Glomerular visceral epithelial cell (primary cell): ENCODE data around the gene ATP6V1B1.
A peak's percentile ranks its signal among the peaks of the same experiment; 100 is the strongest.

ENCODE experiments used
- DNase-seq: peaks from one replicate; pipeline ENCODE4 v3.0.0-alpha.2; 2016; ENCODE audit errors: extremely low spot score

Gene ATP6V1B1

DNA sequence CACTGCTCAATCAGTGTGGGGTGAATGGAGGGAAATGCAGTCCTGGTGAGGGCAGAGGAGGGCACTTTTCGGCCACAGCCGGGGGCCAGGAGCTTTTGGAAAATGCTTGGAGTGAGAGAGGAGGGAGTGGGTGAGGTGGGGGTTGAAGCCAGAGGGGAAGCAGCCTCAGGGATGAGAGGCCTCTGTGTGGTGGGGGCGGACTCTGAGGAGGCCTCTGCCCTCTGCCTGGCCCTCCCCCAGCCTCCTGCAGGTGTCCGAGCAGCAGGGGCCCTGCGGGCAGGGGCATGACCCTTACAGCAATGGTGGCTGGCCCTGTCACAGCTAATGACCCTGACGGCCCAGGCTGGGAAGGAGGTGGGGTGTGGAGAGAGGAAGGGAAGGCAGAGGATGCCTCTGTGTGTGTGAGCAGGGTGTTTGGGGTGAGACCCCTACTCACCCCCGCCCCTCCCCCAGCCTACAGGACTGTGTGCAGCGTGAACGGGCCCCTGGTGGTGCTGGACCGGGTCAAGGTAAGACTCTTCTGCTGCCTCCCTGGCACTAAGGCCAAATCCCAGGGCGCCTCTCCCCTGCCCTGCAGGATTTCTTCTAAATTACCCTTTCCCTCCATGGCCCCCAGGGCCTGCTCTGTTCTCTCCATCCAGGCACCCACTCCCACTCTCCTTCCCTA lies 7.6 kb downstream of the ATP6V1B1 start:
- no peak for DNase-seq

DNA sequence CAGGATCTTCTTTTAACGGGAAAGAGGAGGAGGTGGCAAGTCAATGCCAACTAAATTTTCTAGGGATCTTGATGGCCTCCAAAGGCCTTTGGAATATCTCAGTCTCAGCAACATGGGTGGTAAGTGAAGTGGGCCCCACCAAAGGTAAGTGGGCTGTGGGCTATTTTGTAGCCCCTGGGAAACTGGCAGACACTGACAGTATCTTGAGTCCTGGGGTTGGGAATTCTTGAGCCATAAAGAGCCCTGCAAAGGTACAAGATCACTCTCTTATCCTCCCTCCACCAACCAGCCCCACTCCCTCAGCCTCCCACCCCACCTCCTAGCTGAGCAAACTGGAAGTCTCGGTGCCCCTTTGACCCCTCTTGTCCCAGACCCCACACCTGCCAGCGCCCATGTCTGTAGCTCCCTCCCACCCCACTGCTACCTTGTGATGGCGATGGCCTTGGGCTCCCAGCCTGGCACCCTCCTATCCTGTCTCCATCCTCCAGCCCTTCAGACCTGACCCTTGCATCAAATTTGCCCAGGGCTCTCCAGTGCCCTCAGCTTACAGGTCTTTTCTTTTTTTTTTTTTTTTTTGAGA lies 8.5 kb downstream of the ATP6V1B1 start:
- no peak for DNase-seq

DNA sequence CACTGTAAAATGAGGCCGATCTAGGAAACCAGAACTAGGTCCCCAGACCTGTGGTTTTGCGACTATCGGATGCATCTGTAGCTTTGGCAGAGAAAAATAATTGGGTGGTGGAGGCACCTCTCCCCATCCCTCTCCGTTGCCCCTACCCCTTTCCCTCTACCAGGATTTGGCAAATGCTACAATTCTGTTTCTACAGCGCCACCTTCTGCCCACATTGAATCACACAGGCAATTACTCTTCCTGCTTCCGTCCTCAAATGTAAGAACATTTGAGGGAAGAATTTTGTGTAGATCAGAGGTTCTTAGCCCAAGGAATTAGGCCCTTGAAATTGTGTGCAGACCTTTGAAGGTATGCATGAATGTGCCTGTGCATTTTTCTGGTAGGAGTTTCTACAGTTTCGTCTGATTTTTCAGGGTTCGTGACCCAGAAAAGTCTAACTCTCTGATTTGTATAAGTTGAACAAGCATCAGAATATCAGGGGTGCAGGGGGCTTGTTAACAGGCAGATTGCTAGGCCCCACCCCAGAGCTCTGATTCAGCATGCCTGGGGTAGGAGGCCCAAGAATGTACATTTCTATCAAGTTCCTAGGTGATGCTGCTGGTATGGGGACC lies 11.2 kb downstream of the ATP6V1B1 start:
- DNase-seq = peak; percentile 39

DNA sequence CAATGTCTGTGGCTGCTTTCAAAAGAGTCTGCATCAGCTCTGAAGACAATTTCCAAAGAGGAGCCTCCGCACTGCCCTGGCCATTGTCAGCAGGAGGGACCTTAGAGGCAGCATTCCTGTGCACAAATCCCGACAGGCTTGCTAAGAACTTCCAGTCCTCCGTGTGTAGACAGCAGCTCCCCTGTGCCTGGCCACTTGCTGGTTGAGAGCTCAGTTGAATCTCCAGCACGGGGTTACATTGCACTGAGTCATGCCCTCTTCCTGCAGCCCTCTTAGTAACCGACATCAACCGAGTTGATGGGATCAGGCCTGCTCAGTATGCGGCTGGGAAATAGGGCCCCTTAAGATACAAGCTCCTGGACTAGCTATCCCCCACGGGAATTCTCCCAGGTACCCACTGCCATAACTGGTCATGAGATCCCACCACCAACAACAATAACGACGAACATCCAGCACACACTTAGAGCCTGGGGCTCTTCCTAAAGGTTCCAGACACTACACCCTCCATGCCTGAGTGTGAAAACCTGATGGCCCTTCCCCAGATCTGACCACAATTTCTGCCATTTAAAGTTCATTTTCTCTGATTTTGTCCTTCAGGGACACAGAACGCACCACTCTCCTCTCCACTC lies 12.0 kb downstream of the ATP6V1B1 start:
- peak; percentile 32 for DNase-seq

DNA sequence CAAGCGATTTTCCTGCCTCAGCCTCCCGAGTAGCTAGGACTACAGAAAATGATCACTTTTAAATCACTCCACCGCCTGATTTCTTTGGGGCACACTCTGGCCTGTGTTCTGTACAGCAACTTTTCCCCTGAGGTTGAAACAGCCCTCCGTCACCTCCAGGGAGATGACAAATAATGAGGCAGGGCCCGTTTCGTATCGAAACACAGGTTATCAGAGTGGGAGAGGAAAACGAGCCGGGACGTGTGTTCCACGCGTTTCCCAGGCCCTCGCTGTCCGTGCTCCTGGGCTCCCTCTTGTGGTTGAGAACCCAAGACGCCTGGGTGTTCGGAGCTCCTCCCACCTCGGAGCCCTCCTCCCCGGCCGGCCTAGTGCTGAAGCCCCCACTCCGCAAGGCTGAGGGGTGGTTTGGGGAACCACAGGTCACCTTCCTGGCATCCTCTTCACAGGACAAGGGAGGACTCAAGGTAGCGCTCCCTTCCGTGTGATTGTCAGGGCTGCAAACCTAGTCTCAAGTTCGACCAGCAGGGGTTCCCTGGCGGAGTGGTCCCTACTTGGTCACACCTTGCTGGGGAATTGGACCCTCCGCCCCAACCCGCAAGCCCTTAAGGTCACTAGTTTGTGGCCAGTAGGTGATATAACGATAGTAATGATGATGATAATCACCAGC lies 12.8 kb downstream of the ATP6V1B1 start:
- DNase-seq = peak; percentile 67

DNA sequence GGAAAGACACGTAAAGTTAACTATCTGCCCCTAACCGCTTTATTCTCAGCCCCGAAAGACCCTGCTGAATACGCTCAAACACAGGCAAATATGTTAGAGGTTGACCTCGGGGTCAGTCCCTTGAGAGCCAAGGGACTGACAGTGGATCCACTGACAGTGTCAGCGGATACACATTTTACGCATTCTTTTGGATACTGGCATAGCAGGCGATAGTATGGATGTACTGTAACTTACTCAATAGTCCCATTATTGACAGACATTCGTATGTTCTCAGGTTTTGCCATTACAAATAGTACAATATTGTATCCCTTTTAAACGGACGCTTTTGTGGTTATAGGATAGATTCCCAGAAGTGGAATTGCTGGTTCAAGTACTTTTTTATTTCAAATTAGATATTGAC lies 13.4 kb downstream of the ATP6V1B1 start:
- no peak for DNase-seq

DNA sequence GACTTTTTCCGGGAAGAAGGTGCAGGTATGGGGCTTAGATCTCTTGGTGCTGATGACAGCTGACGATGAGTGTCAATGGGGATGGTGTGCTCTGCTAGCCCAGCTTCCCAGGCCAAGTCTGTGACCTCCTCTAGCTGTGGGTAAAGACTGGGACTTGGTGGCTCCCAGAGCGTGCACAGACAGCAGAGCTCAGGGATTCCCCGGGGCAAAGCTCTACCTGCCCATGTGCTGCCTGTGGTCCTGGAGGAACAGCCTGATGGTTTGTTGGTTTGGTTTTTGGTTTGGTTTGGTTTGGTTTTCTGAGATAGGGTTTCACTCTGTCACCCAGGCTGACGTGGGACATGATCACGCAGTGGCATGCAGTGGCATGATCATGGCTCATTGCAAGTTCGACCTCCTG lies 19.2 kb downstream of the ATP6V1B1 start:
- DNase-seq = no peak

DNA sequence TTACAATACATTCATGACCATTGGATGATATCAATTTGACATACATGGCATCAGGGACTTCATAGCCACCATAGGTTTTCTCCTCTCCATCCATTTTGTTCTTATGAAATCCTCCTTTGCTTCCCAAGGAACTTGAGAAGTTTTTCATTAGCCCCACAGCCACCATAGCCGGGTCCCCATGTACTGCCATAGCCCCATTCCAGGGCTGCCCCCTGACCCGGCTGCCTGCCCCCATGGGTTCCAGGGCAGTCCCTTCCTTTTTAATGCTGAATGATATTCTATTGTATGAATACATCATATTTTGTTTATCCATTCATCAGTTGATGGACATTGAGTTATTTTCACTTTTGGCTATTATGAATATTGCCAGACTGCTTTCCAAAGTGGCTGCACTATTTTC lies 20.4 kb downstream of the ATP6V1B1 start:
- no peak for DNase-seq

DNA sequence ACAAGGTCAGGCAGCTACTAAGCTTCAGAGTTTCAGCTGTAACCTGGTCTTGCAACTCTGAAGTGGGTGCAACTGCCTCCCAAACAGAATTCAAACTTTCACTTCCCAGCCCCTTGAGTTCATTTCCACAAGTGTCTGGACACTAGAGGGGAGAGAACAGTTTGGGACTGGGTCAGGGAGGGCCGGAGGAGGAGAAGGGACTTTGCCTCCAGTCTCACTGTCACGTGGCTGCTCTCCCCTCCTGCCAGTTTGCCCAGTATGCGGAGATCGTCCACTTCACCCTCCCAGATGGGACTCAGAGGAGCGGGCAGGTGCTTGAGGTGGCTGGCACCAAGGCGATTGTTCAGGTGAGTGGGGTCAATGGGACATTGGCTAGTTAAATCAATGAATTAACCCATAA lies 22.1 kb downstream of the ATP6V1B1 start:
- no peak for DNase-seq

DNA sequence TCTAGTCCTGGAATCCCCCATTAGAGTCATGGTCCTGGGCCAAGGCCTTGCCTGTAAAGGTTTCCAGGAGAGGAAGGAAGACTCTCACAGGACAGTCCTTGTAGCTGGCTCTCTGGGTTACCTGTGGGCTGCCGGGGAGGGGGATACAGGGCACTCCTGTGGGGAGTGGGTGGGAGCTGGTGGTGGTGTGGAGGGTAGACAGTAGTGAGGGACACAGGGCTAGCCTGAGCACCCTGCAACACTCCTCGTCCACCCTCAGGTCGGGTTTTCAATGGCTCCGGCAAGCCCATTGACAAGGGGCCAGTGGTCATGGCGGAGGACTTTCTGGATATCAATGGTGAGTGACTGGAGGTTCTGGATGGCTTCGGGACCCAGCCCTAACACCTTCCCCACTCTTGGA lies 23.1 kb downstream of the ATP6V1B1 start:
- DNase-seq = no peak

DNA sequence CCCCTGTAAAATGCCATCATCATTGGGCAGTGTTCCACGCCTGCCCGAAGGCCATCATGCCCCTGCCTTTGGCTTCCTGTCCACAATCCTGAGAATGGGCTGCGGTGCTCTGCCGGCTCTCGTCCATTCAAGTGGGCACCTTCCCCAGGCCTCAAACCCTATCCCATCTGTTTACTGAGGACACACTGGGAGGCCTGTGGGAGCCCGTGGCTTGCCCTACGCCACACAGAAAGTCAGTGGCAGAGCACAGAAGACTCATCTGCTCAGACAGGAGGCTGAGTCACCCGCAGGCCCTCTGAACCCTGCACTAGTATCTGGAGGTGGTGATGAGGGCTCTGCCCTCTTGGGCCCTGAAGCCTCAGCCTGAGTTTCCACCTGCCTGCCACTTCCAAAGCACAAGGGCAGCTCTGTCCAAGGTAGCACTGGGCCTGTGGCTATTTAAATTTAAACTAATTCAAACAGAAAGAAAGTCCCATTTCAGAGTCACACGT lies 23.6 kb downstream of the ATP6V1B1 start:
- no peak for DNase-seq

DNA sequence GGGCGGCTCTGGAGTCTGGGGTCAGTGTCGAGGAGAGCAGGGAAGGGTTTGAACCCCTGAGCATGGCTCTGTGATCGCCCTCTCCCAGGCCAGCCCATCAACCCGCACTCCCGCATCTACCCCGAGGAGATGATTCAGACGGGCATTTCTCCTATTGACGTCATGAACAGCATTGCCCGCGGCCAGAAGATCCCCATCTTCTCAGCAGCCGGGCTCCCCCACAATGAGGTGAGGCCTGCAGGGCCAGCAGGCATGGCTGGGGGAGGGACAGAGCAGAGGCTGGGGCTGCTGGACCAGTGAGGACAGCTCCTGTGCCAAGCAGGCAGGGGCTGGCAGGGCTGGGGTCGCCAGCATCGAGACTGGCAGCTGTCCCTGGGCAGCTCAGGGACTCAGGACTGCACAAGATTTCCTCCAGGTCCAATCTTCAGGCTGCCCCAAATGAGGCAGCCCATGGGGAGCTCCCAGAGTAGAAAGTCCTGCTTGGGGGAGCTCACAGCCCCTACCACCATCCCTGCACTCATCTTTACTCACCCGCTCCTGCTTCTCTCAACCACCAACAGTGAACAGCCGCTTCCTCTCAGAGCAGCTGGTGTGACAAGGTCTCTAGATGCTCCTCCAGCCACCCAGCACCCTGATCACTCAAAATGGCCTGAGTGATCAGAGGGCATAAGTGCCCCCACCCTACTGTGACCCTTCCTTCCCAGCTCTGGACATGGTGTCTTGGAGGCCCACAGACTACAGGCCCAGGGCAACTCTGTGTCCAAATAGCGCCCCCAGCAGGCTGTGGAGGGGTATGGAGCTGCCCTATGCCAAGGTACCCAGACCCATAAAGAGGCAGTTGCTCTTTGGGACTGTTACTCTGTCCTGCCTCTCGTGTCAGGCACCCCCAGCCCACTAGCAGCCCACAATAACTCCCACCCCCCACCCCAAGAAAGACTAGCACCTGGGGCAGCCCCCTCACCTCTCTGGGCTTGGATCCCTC lies 24.4 kb downstream of the ATP6V1B1 start:
- no peak for DNase-seq

DNA sequence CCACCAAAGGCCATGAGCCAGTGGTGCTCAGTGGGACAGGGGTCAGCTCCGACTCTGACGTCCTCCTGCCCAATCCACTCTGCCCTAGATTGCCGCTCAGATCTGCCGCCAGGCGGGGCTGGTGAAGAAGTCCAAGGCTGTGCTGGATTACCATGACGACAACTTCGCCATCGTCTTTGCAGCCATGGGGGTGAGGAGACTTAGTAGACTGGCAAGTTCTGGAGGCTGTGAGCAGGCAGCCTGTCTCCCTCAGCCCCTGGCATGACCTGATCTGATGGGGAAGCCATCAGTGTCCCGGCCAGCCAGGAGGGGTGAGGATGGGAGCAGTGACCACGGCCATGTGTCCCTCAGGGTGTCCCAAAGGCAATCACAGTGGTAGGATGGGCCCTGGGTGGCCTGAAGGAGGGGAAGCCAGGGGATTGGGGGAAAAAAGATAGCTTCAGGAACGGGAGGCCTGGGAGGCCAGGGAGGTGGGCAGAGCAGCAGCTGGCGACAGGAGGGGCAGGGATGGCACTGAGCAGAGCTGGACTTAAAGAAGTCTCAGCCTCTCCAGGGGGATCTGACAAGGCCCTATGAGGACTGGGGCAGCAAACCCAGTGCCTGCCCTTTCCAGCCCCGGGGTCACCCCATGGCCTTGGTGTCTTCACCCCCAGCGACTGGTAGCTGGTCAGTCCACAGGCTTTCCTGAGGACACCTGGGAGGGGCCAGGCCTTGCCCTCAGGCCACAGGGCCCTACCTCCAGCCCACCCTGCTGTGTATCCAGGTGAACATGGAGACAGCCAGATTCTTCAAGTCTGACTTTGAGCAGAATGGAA lies 25.3 kb downstream of the ATP6V1B1 start:
- no peak for DNase-seq

DNA sequence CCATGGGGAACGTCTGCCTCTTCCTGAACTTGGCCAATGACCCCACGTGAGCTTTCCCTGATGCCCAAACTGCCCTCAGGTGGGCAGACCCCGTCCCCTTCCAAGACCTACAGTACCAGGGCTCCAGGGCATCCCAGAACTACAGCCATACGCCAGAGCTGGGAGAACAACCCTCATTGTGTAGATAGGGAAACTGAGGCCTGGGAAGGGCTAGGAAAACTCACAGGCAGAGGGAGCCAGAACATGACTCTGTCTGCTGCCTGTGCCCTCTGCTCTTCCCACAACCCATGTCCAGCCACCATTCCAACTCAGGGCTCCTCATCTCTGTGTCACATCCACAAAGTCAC lies 25.9 kb downstream of the ATP6V1B1 start:
- no peak for DNase-seq

DNA sequence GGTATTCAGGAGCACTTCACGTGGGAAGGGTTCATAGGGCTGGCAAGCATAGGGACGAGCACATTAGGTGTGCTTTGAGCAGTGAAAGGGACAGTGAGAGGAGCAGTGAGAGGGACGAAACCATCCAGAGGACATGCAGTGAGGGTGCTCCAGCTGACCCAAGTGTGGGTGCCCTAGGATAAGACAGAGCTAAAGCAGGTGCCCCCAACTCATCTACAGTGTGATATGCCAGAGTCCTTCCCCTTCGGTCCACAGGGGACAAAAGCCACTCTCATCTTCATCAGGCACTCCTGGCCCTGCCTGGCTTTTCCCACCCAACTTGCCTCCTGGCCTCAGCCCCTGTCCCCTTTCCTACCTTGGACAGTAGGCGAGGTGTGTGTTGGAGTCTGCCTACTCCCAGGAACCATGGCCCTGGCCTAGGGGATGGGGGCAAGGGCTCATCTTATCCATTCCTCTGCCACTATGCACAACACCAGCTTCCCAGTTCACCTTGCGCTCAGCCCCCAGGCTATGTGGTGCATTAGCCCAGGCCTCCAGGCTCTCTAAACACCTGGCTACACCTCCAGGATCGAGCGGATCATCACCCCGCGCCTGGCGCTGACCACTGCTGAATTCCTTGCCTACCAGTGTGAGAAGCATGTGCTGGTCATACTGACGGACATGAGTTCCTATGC lies 26.6 kb downstream of the ATP6V1B1 start:
- DNase-seq = no peak

DNA sequence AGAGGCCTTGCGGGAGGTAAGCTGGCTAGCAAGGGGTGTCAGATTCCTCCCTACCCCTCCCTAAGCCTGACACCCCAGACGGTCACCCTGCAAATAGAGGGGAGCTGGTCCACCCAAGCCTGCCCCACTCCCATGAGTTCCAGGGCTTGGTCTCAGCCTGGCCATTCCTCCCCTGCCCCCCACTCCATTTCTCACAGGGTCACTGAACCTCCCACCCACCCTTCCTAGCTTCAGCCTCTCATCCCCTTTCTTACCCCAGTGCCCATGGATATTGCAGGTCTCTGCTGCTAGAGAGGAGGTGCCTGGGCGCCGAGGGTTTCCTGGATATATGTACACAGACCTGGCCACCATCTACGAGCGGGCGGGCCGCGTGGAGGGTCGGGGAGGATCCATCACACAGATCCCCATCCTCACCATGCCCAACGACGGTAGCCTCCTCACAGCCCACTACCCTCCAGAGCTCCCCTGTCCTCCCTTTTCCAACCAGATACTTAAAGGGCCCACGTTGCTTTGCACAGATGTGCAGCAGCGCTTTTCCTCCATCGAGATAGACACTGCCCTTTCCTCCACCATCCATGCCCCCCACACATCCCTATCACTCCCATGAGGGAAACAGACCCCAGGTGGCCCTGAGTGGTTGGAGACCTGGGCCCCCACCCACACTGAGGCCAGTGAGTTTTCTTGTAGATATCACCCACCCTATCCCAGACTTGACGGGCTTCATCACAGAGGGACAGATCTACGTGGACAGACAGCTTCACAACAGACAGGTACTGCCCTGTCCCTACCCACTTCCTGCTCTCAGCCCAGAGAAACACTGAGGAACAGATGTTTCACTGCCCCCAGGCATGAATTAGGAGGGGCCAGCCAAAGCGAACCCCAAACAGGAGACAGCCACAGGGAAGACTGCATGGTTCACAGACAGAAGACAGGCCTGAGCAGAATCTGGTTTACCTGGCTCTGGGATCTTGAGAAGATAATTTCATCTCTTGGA lies 27.5 kb downstream of the ATP6V1B1 start:
- no peak for DNase-seq

DNA sequence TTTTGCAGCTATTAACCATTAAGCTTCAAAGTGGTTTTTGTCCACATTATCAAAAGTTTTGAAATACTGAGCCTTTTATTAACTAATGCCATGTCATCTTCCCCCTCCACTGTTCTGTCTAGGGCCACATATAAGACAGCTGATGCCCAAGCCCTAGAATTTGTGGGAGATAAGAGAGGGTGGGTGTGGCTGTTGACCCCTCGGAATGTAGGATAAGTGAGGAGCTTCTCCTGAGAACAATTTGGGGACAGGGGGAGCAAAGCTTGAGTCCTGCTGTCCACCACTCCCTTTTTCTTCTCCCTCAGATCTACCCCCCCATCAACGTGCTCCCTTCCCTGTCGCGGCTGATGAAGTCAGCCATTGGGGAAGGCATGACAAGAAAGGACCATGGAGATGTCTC lies 28.4 kb downstream of the ATP6V1B1 start:
- no peak for DNase-seq

DNA sequence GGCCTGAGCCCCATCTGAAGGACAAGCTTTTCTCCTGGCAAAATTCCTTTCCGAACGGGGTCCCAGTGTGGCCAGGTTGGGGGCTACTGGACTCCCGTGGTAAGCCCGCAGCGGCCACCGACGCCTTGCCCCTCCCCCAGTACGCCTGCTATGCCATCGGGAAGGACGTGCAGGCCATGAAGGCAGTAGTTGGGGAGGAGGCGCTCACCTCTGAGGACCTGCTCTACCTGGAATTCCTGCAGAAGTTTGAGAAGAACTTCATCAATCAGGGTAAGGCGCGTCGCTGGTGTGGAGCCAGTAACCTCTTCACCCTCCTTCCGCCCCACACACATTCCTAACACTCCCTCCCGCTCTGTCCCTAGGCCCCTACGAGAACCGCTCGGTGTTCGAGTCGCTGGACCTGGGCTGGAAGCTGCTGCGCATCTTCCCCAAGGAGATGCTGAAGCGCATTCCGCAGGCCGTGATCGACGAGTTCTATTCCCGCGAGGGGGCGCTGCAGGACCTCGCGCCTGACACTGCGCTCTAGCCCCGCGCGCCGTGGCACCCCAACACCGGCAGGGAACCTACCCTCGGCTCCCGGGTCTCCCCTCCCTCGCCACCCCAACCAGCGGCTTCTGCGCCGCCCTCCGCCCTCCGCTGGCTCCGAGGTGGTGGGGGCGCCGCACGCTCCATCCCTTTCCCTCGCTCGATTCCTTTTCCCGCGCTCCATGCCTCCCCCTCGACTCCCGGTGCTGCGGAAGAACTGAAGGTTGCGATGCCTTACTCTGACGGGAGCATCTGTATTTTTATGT lies 29.1 kb downstream of the ATP6V1B1 start:
- peak; percentile 56 for DNase-seq
